ENCODE data around the gene PHTF2.

GRCh38 chr7:77995717-77996116 lies 197.1 kb downstream of the PHTF2 start:
- TF ChIP-seq CTCF (IDR thresholded peaks at IDR 0.05) (no peak), POLR2A (IDR thresholded peaks at IDR 0.05) (no peak)

Data from testis (tissue), 2 donors.